Peyer's patch (tissue), 4 donors: ENCODE measurements around the gene SF3B5. TPM values are rescaled to one million over a fixed set of nuclear protein-coding genes. Genes with fewer than 3 reads are reported as not detected.

ENCODE experiments used
- DNase-seq, 3 donors: peaks; one replicate each; pipeline ENCODE4 v3.0.0-alpha.2; 2017 to 2019
- H3K27ac ChIP-seq, 4 donors: fragments of 200-600 bp; sonication (generic); one replicate each; pipeline ENCODE4 v1.5.1; 2016 to 2019
- H3K27me3 ChIP-seq, 2 donors: fragments of 200-600 bp; sonication (generic); one replicate each; pipeline ENCODE4 v1.5.1; 2019
- H3K36me3 ChIP-seq, 3 donors: fragments of 200-600 bp; sonication (generic); one replicate each; pipeline ENCODE4 v1.5.1; 2016 to 2019
- H3K4me1 ChIP-seq, 4 donors: fragments of 200-600 bp; sonication (generic); one replicate each; pipeline ENCODE4 v1.5.1; 2016 to 2019
- H3K4me3 ChIP-seq, 4 donors: fragments of 200-600 bp; sonication (generic); 1 replicate in 3 of 4; 2 replicates in 1 of 4; pipeline ENCODE4 v1.5.1; 2016 to 2019; ENCODE audit warnings: mild to moderate bottlenecking in 1 of 4
- H3K9me3 ChIP-seq, 4 donors: fragments of 200-600 bp; sonication (generic); one replicate each; pipeline ENCODE4 v1.5.1; 2016 to 2019; ENCODE audit warnings: mild to moderate bottlenecking in 1 of 4
- POLR2A ChIP-seq, 2 donors: fragments of 450-650 bp; IDR thresholded peaks; one replicate each; pipeline ENCODE4 v1.5.1; 2017; ENCODE audit warnings: antibody characterized with exemption in 2 of 2, mild to moderate bottlenecking in 2 of 2, moderate library complexity in 2 of 2
- total RNA-seq, 4 donors: library from RNA; depleted of rRNA; stranded (reverse); fragments of >200 nt; gene quantifications; one replicate each; pipeline ENCODE4 v1.1.0, GENCODE V29; 2016
- TF ChIP-seq, protein P1 (sequence below), 6 experiments: fragments of 450-650 bp in 4 of 6; fragments of 200-600 bp in 2 of 6; sonication (generic) in 1 of 6; IDR thresholded peaks; one replicate each; pipeline ENCODE4 v1.5.1; 2017 to 2019; ENCODE audit warnings: antibody characterized with exemption in 6 of 6, mild to moderate bottlenecking in 3 of 6, moderate library complexity in 1 of 6

SF3B5 gene
- total RNA-seq, 4 donors from 2014 or later, result 66.8 to 114 (median 94.0) TPM

DNA sequence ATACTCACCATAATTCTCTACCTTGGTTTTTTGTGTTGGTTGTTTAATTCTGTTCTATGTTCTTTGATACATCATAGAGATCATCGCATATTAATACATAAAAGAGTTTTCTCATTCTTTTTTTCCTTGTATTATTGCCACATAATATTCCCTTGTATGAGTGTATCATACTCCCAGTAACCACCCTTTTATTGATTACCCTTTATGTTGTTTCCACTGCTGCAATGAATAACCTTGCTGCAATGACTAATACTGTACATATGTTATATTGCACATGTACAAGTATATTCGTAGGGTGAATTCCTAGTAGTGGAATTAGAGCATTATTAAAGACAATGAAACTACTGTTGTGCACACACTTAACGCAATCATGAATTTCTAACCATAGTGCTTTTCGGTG, 9.1 kb upstream of the SF3B5 start:
- H3K27me3 ChIP-seq, result no peaks in the 10 kb centered on the region
- H3K9me3 ChIP-seq, result no peaks in the 10 kb centered on the region
- no peak for DNase-seq
- H3K4me1 ChIP-seq, result no peaks in the 10 kb centered on the region
- no peak overlapping the region for H3K4me3 ChIP-seq
- H3K36me3 ChIP-seq, result no peaks in the 10 kb centered on the region
- TF ChIP-seq, protein P1, sequence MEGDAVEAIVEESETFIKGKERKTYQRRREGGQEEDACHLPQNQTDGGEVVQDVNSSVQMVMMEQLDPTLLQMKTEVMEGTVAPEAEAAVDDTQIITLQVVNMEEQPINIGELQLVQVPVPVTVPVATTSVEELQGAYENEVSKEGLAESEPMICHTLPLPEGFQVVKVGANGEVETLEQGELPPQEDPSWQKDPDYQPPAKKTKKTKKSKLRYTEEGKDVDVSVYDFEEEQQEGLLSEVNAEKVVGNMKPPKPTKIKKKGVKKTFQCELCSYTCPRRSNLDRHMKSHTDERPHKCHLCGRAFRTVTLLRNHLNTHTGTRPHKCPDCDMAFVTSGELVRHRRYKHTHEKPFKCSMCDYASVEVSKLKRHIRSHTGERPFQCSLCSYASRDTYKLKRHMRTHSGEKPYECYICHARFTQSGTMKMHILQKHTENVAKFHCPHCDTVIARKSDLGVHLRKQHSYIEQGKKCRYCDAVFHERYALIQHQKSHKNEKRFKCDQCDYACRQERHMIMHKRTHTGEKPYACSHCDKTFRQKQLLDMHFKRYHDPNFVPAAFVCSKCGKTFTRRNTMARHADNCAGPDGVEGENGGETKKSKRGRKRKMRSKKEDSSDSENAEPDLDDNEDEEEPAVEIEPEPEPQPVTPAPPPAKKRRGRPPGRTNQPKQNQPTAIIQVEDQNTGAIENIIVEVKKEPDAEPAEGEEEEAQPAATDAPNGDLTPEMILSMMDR (IDR thresholded peaks at IDR 0.05), result no peak
- TF ChIP-seq POLR2A (IDR thresholded peaks at IDR 0.05), result no peak
- H3K27ac ChIP-seq, result no peak overlapping the region

DNA sequence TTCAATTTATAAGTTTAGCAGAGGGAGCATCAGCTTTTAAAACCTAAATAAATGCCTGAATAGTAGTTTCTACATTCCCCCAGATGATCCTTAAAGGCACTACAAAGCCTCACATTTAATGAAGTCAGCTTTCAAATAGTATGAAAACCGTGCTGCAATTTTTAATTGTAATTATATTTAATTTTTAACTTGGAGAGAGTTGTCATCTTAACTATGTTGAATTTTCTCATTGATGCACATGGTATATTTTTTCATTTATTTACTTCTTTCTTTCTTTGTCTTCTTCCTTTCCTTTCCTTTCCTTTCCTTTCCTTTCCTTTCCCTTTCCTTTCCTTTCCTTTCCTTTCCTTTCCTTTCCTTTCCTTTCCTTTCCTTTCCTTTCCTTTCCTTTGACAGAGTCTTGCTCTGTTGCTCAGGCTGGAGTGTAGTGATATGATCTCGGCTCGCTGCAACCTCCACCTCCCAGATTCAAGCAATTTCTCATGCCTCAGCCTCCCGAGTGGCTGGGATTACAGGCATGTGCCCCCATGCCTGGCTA, 7.7 kb upstream of the SF3B5 start:
- DNase-seq, result no peak
- Histone ChIP-seq H3K4me3 (no peak overlapping the region), H3K4me1 (no peaks in the 10 kb centered on the region), H3K27me3 (no peaks in the 10 kb centered on the region), H3K36me3 (no peaks in the 10 kb centered on the region), H3K27ac (no peak overlapping the region), H3K9me3 (no peaks in the 10 kb centered on the region)
- TF ChIP-seq POLR2A (IDR thresholded peaks at IDR 0.05), result no peak
- TF ChIP-seq, protein P1 (IDR thresholded peaks at IDR 0.05), result no peak

- H3K4me3 ChIP-seq, result no peak overlapping the region
- TF ChIP-seq POLR2A (IDR thresholded peaks at IDR 0.05), result no peak
- TF ChIP-seq, protein P1 (IDR thresholded peaks at IDR 0.05), result no peak
- no peak overlapping the region for H3K27ac ChIP-seq
- no peaks in the 10 kb centered on the region for H3K27me3 ChIP-seq
- H3K4me1 ChIP-seq, result peaks cover 0 to 8% (median 6%) of the 10 kb centered on the region in 4 donors
- H3K9me3 ChIP-seq, result no peaks in the 10 kb centered on the region
- H3K36me3 ChIP-seq, result no peaks in the 10 kb centered on the region
- DNase-seq, result no peak
Observed at GRCh38 chr6:144098993-144099392, 3.6 kb upstream of the SF3B5 start.

DNA sequence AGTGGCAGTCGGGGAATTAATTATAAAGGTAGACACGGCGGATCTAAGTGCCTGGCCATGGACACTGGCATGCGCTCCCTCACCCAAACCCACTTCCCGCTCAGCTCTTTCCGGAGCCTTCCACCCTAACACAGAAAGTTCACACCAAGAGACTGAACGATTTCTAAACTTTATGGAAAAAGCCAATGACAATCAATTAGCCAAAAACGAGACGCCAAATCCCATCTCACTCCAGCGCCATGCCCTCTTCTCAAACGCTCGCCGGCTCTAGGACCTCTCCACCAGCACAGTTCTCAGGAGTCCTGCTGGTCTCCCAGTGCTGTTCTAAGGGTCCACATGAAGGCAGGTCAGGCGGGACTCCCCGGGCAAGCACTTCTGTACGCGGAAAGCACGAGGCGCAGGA, 641 bp downstream of the SF3B5 start:
- no peak for TF ChIP-seq POLR2A (IDR thresholded peaks at IDR 0.05)
- TF ChIP-seq, protein P1 (IDR thresholded peaks at IDR 0.05), result no peak
- no peaks in the 10 kb centered on the region for H3K36me3 ChIP-seq
- peak overlapping the region; percentile 82 to 90 (median 89) for H3K27ac ChIP-seq
- peaks cover 0 to 13% (median 7%) of the 10 kb centered on the region in 4 donors for H3K4me1 ChIP-seq
- peak overlapping the region; percentile 59 to 86 (median 72) for H3K4me3 ChIP-seq
- H3K9me3 ChIP-seq, result no peaks in the 10 kb centered on the region
- H3K27me3 ChIP-seq, result no peaks in the 10 kb centered on the region
- DNase-seq, result no peak

- no peak overlapping the region for H3K4me3 ChIP-seq
- no peak for DNase-seq
- no peak for TF ChIP-seq POLR2A (IDR thresholded peaks at IDR 0.05)
- TF ChIP-seq, protein P1 (IDR thresholded peaks at IDR 0.05), result no peak
- peaks cover 0 to 13% (median 7%) of the 10 kb centered on the region in 4 donors for H3K4me1 ChIP-seq
- no peak overlapping the region for H3K27ac ChIP-seq
- H3K27me3 ChIP-seq, result no peaks in the 10 kb centered on the region
- H3K9me3 ChIP-seq, result no peaks in the 10 kb centered on the region
- no peaks in the 10 kb centered on the region for H3K36me3 ChIP-seq
Observed at GRCh38 chr6:144093658-144094057, 1.7 kb downstream of the SF3B5 start.

GRCh38 chr6:144093236-144093635, 2.1 kb downstream of the SF3B5 start:
- no peak for TF ChIP-seq POLR2A (IDR thresholded peaks at IDR 0.05)
- TF ChIP-seq, protein P1 (IDR thresholded peaks at IDR 0.05), result no peak
- Histone ChIP-seq H3K27me3 (no peaks in the 10 kb centered on the region), H3K27ac (no peak overlapping the region), H3K4me3 (no peak overlapping the region), H3K4me1 (peaks cover 0 to 13% (median 7%) of the 10 kb centered on the region in 4 donors), H3K36me3 (no peaks in the 10 kb centered on the region), H3K9me3 (no peaks in the 10 kb centered on the region)
- no peak for DNase-seq
